B cell (primary cell): ENCODE data around the gene NFATC1. TPM values are rescaled to one million over a fixed set of nuclear protein-coding genes. Genes with fewer than 3 reads are reported as not detected.

ENCODE experiments used
- ATAC-seq: fragments of 200-7000 bp; cut with Tn5 transposase; one replicate; pipeline ENCODE4 v1.10.0; 2021; ENCODE audit warnings: low read depth, mild to moderate bottlenecking, moderate number of reproducible peaks, moderate library complexity
- CTCF ChIA-PET: fragments of 350-600 bp; sonication (Branson Sonifier 250); formaldehyde crosslinking; loops from one replicate; lab custom pipeline; 2021; ENCODE audit warnings: antibody characterized with exemption, inconsistent platforms; lab: Charles Lee
- POLR2A ChIA-PET: fragments of 350-600 bp; sonication (Branson Sonifier 250); formaldehyde crosslinking; loops from one replicate; lab custom pipeline; 2021; ENCODE audit warnings: antibody characterized with exemption; lab: Charles Lee
- DNase-seq: peaks from one replicate; pipeline ENCODE4 v3.0.0; 2013
- H2AFZ ChIP-seq: 2 replicates; pipeline ENCODE4 v1.6.1; 2012; ENCODE audit warnings: mild to moderate bottlenecking, low read depth, low read length; ENCODE audit not compliant: insufficient read depth, poor library complexity, severe bottlenecking
- H3K27ac ChIP-seq, 2 donors: 1 replicate in 1 of 2; 2 replicates in 1 of 2; pipeline ENCODE4 v1.5.1; 2012 to 2013; ENCODE audit warnings: low read length in 2 of 2, mild to moderate bottlenecking in 2 of 2, moderate library complexity in 1 of 2
- H3K27me3 ChIP-seq, 4 experiments: fragments of 200-600 bp in 1 of 4; sonication (generic) in 1 of 4; replicated peaks in 1 of 4; 1 replicate in 2 of 4; 2 replicates in 2 of 4; pipeline versions ENCODE4 v1.6.1 to v1.7.0; 2013 to 2016; ENCODE audit warnings: low read length in 3 of 4, mild to moderate bottlenecking in 2 of 4, mixed read lengths in 1 of 4, moderate library complexity in 1 of 4; ENCODE audit not compliant: insufficient read depth in 4 of 4, control insufficient read depth in 3 of 4; ENCODE audit errors: control extremely low read depth in 1 of 4
- H3K36me3 ChIP-seq, 2 experiments: replicated peaks in 1 of 2; 1 replicate in 1 of 2; 2 replicates in 1 of 2; pipeline versions ENCODE4 v1.6.1 to v1.7.1; 2013; ENCODE audit warnings: low read length in 1 of 2; ENCODE audit not compliant: insufficient read depth in 2 of 2, control insufficient read depth in 1 of 2; ENCODE audit errors: control extremely low read depth in 1 of 2, extremely low read depth in 1 of 2
- H3K4me1 ChIP-seq, 2 donors: fragments of 200-600 bp in 1 of 2; sonication (generic) in 1 of 2; 1 replicate in 1 of 2; 2 replicates in 1 of 2; pipeline versions ENCODE4 v1.5.1 to v1.6.1; 2013 to 2017; ENCODE audit warnings: low read length in 2 of 2; ENCODE audit not compliant: control insufficient read depth in 2 of 2, insufficient read depth in 2 of 2
- H3K4me2 ChIP-seq: replicated peaks from 2 replicates; pipeline ENCODE3; 2012; ENCODE audit warnings: mild to moderate bottlenecking, low read depth, low read length; ENCODE audit not compliant: poor library complexity, severe bottlenecking
- H3K4me3 ChIP-seq, 5 experiments: fragments of 200-600 bp in 1 of 5; sonication (generic) in 1 of 5; 1 replicate in 3 of 5; 2 replicates in 2 of 5; pipeline versions ENCODE4 v1.5.1 to v1.7.0; 2011 to 2016; ENCODE audit warnings: low read length in 4 of 5, mild to moderate bottlenecking in 4 of 5, low read depth in 2 of 5, control low read depth in 1 of 5, moderate library complexity in 1 of 5; ENCODE audit not compliant: insufficient read depth in 1 of 5; ENCODE audit errors: control extremely low read depth in 1 of 5, extremely low read depth in 1 of 5
- H3K79me2 ChIP-seq: fragments of 200-600 bp; sonication (generic); one replicate; pipeline ENCODE4 v1.6.0; 2016; ENCODE audit warnings: low read length; ENCODE audit not compliant: control insufficient read depth, insufficient read depth
- H3K9ac ChIP-seq: fragments of 200-600 bp; sonication (generic); 2 replicates; pipeline ENCODE4 v1.6.1; 2017; ENCODE audit warnings: mild to moderate bottlenecking, low read length, moderate library complexity
- H3K9me3 ChIP-seq, 3 donors: one replicate each; pipeline versions ENCODE4 v1.6.1 to v1.7.1; 2013; ENCODE audit warnings: low read length in 2 of 3; ENCODE audit not compliant: control insufficient read depth in 2 of 3, insufficient read depth in 1 of 3; ENCODE audit errors: control extremely low read depth in 1 of 3
- H4K20me1 ChIP-seq: 2 replicates; pipeline ENCODE4 v1.6.0; 2012; ENCODE audit warnings: mild to moderate bottlenecking, low read length; ENCODE audit not compliant: insufficient read depth, control insufficient read depth, poor library complexity, severe bottlenecking
- H3K27ac Mint-ChIP-seq: one replicate; pipeline ENCODE4 v1.8.0; 2021; ENCODE audit warnings: mixed read lengths
- H3K27me3 Mint-ChIP-seq: one replicate; pipeline ENCODE4 v1.8.0; 2021; ENCODE audit warnings: mixed read lengths
- H3K4me1 Mint-ChIP-seq: one replicate; pipeline ENCODE4 v1.8.0; 2021; ENCODE audit warnings: mixed read lengths
- H3K4me3 Mint-ChIP-seq: one replicate; pipeline ENCODE4 v1.8.0; 2021; ENCODE audit warnings: mixed read lengths
- H3K9me3 Mint-ChIP-seq: one replicate; pipeline ENCODE4 v1.8.0; 2022; ENCODE audit warnings: mixed read lengths; ENCODE audit not compliant: insufficient read depth
- CTCF ChIP-seq: fragments of 200-600 bp; IDR thresholded peaks from one replicate; pipeline ENCODE4 v1.8.0; 2022; ENCODE audit warnings: antibody characterized with exemption, mild to moderate bottlenecking
- EZH2 ChIP-seq: IDR thresholded peaks from 2 replicates; pipeline ENCODE4 v1.6.1; 2012; ENCODE audit warnings: borderline replicate concordance, low read depth, mild to moderate bottlenecking, moderate library complexity, low read length; ENCODE audit not compliant: insufficient read depth, poor library complexity, severe bottlenecking
- WGBS: methylation state at CpG from one replicate; pipeline ENCODE4 v1.1.5; 2013; ENCODE audit warnings: missing lambda C conversion rate; ENCODE audit not compliant: insufficient coverage; 5-methylcytosine and 5-hydroxymethylcytosine counted together
- intact Hi-C: fragments of 100-400 bp; cut with micrococcal nuclease; formaldehyde crosslinking; loops from one replicate; pipeline ENCODE4 v1.10.0; 2022
- polyA plus RNA-seq: library from polyadenylated mRNA; depleted of rRNA; stranded (reverse); fragments of >200 nt; gene quantifications from 2 replicates; pipeline ENCODE4 v1.2.3, GENCODE V29; 2012
- total RNA-seq, 2 donors: library from RNA; stranded (reverse); fragments of 120-200 nt in 1 of 2; gene quantifications; 1 replicate in 1 of 2; 2 replicates in 1 of 2; pipeline versions ENCODE4 v1.2.3 to v1.2.4, GENCODE V29; 2013 to 2022

The NFATC1 gene
- total and polyA plus RNA-seq, 2 donors (not counting 1 experiment from before 2014, with no cell fraction given): 32.2 to 108 TPM

GRCh38 chr18:79381811-79382311 lies 13.9 kb upstream of the NFATC1 start:
- ATAC-seq: no peak
- intact Hi-C loops: loop anchor here (1.0 to 5.0 kb wide), 2 partner anchors 146 to 775 kb away; no protein-coding TSS in a partner anchor
- peaks cover 11% of the 10 kb centered on the region for H3K4me1 Mint-ChIP-seq
- no peaks in the 10 kb centered on the region for H3K79me2 ChIP-seq
- H3K27me3 Mint-ChIP-seq: no peaks in the 10 kb centered on the region
- no peak overlapping the region for H3K27ac Mint-ChIP-seq
- no peaks in the 10 kb centered on the region for H3K9me3 Mint-ChIP-seq
- no peak overlapping the region for H3K4me3 ChIP-seq
- CTCF ChIA-PET: interaction anchor here (0.9 to 12.4 kb wide), 15 partner anchors 10 to 286 kb away, joined by 3 to 201 read pairs (median 10); no protein-coding TSS in a partner anchor
- 92% methylated on average over 16 of the region's 16 CpGs for WGBS
- H4K20me1 ChIP-seq: peaks cover 10% of the 10 kb centered on the region
- H2AFZ ChIP-seq: no peak overlapping the region
- no peak overlapping the region for H3K9ac ChIP-seq
- no peak for DNase-seq
- H3K4me1 ChIP-seq: peaks cover 9 to 22% of the 10 kb centered on the region in 2 donors
- peaks cover 0 to 12% of the 10 kb centered on the region in 2 experiments for H3K36me3 ChIP-seq
- no peaks in the 10 kb centered on the region for H3K27me3 ChIP-seq
- no peak overlapping the region for H3K4me3 Mint-ChIP-seq
- H3K9me3 ChIP-seq: peaks cover 0 to 4% (median 0%) of the 10 kb centered on the region in 3 donors
- TF ChIP-seq EZH2 (no peak), CTCF (no peak)
- H3K4me2 ChIP-seq: no peak overlapping the region
- POLR2A ChIA-PET: interaction anchor here (1.9 kb wide), 1 partner anchor 9 kb away, joined by 5 read pairs; no protein-coding TSS in a partner anchor
- no peak overlapping the region for H3K27ac ChIP-seq

- no peak for ATAC-seq
- Histone ChIP-seq H3K27ac (no peak overlapping the region), H3K9ac (no peak overlapping the region), H3K4me1 (peaks cover 9 to 22% of the 10 kb centered on the region in 2 donors), H2AFZ (no peak overlapping the region), H3K36me3 (peaks cover 0 to 6% of the 10 kb centered on the region in 2 experiments), H3K79me2 (no peaks in the 10 kb centered on the region), H3K27me3 (no peaks in the 10 kb centered on the region), H4K20me1 (peaks cover 10% of the 10 kb centered on the region), H3K9me3 (peaks cover 0 to 4% (median 0%) of the 10 kb centered on the region in 3 donors), H3K4me3 (no peak overlapping the region), H3K4me2 (no peak overlapping the region)
- DNase-seq: no peak
- intact Hi-C loops: loop anchor here (5.0 kb wide), 1 partner anchor 774 kb away; no protein-coding TSS in a partner anchor
- Mint-ChIP-seq H3K27ac (no peak overlapping the region), H3K4me1 (peaks cover 14% of the 10 kb centered on the region), H3K27me3 (no peaks in the 10 kb centered on the region), H3K4me3 (no peak overlapping the region), H3K9me3 (no peaks in the 10 kb centered on the region)
- TF ChIP-seq CTCF (no peak), EZH2 (no peak)
- CTCF ChIA-PET: interaction anchor here (0.7 to 12.4 kb wide), 6 partner anchors 9 to 262 kb away, joined by 3 to 201 read pairs (median 42); no protein-coding TSS in a partner anchor
- WGBS: 92% methylated on average over 27 of the region's 27 CpGs
- POLR2A ChIA-PET: no interaction called here
Measured at GRCh38 chr18:79382681-79383387, 12.9 kb upstream of the NFATC1 start.
